Measurements from ENCODE around the gene LRRC4C. TPM values are rescaled to one million over a fixed set of nuclear protein-coding genes. Genes with fewer than 3 reads are reported as not detected.

The LRRC4C gene
- total RNA-seq, 1 experiment from 2014 or later, result 0.13 TPM

DNA sequence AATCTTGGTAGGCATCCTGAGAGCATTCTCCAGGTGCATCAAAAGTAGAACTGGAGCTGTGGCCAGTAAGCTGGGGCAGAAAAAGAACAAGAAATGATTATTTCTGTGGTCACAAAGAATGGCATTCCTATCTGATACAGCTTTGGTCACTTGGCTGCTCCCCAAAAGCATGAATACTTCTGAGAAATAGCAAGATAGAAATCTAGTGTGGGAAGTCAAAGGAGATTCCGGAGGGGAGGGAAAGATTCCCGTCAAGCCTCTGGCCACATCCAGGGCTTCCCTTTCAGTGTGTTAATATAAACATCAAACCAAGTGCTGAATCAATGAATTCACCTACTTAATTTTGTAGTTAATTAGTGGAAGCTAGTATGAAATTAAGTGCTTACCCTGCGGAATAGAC is 1185.4 kb downstream of the LRRC4C start:
- Histone ChIP-seq H2BK120ac (ENCODE audit: low read depth, low read length, poor library complexity, severe bottlenecking) (no peak overlapping the region), H3K14ac (ENCODE audit: insufficient read depth, low read length) (no peak overlapping the region), H3K4me1 (ENCODE audit: insufficient read depth, low read length) (no peaks in the 10 kb centered on the region), H3K56ac (ENCODE audit: insufficient read length, low read depth, low read length) (no peak overlapping the region), H3K27me3 (ENCODE audit: insufficient read depth, low read length) (no peaks in the 10 kb centered on the region), H4K91ac (ENCODE audit: insufficient read length, low read depth, low read length) (no peak overlapping the region), H2AK5ac (ENCODE audit: insufficient read length, low read length) (no peak overlapping the region), H3K9me3 (ENCODE audit: control insufficient read depth, low read depth, low read length) (no peaks in the 10 kb centered on the region), H3K9ac (ENCODE audit: extremely low read depth, insufficient read length, low read length) (no peak overlapping the region), H2BK12ac (ENCODE audit: insufficient read length, low read depth, low read length) (no peak overlapping the region), H2AFZ (ENCODE audit: low read length) (no peak overlapping the region), H3K79me2 (ENCODE audit: insufficient read depth, low read length) (no peaks in the 10 kb centered on the region), H3T11ph (ENCODE audit: low read length) (no peak overlapping the region), H3K4me2 (ENCODE audit: insufficient read depth, insufficient read length, low read length) (no peak overlapping the region), H3K18ac (ENCODE audit: insufficient read length, low read depth, low read length) (no peak overlapping the region), H4K8ac (replicated peaks; ENCODE audit: insufficient read length, low read depth, low read length) (no peak overlapping the region), H3K23me2 (ENCODE audit: insufficient read length, low read depth, low read length, poor library complexity, severe bottlenecking) (no peaks in the 10 kb centered on the region), H2BK20ac (ENCODE audit: low read depth, low read length, poor library complexity, severe bottlenecking) (no peak overlapping the region), H4K20me1 (ENCODE audit: control insufficient read depth, insufficient read depth, insufficient read length) (no peaks in the 10 kb centered on the region), H3K27ac (ENCODE audit: insufficient read length, low read depth, low read length) (no peak overlapping the region), H3K23ac (ENCODE audit: insufficient read length, low read depth, low read length) (no peak overlapping the region), H4K5ac (ENCODE audit: insufficient read length, low read depth, low read length) (no peak overlapping the region), H3K79me1 (ENCODE audit: insufficient read depth, low read depth, low read length, poor library complexity, severe bottlenecking) (no peaks in the 10 kb centered on the region), H3K4ac (ENCODE audit: low read depth, low read length) (no peak overlapping the region), H2BK5ac (ENCODE audit: insufficient read length, low read length) (no peak overlapping the region), H2BK15ac (ENCODE audit: low read depth, low read length) (no peak overlapping the region)
- no peaks in the 10 kb centered on the region for H3K9me3 Mint-ChIP-seq
- no CpG with 5 or more reads among the region's 3 CpGs for WGBS (ENCODE audit: extremely low coverage, insufficient read length, low lambda C conversion rate)
- no peak overlapping the region for H3K4me3 Mint-ChIP-seq
- TF ChIP-seq, protein P1, sequence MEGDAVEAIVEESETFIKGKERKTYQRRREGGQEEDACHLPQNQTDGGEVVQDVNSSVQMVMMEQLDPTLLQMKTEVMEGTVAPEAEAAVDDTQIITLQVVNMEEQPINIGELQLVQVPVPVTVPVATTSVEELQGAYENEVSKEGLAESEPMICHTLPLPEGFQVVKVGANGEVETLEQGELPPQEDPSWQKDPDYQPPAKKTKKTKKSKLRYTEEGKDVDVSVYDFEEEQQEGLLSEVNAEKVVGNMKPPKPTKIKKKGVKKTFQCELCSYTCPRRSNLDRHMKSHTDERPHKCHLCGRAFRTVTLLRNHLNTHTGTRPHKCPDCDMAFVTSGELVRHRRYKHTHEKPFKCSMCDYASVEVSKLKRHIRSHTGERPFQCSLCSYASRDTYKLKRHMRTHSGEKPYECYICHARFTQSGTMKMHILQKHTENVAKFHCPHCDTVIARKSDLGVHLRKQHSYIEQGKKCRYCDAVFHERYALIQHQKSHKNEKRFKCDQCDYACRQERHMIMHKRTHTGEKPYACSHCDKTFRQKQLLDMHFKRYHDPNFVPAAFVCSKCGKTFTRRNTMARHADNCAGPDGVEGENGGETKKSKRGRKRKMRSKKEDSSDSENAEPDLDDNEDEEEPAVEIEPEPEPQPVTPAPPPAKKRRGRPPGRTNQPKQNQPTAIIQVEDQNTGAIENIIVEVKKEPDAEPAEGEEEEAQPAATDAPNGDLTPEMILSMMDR (conservative IDR thresholded peaks at IDR 0.05), result no peak
- DNase-seq, result no peak
- H3K4me1 Mint-ChIP-seq, result peaks cover 4 to 5% of the 10 kb centered on the region in 2 experiments; a peak in 3 of 4 replicates
- H3K27me3 Mint-ChIP-seq (ENCODE audit: low read depth), result peaks cover 3% of the 10 kb centered on the region
- H3K27ac Mint-ChIP-seq, result no peak overlapping the region
- H3K36me3 Mint-ChIP-seq (ENCODE audit: insufficient read depth in 1 of 3, low read depth in 3 of 3), result no peaks in the 10 kb centered on the region

Data from H9 (cell line).